Activated B cell treated with CpG ODN at 0.5 μM for 24 hours (primary cell): Measurements from ENCODE around the gene RPRD1B. TPM values are rescaled to one million over a fixed set of nuclear protein-coding genes. Genes with fewer than 3 reads are reported as not detected.

ENCODE experiments used
- ATAC-seq: fragments of 200-7000 bp; cut with Tn5 transposase; one replicate; pipeline ENCODE4 v1.10.0; 2021; ENCODE audit warnings: low read depth, mild to moderate bottlenecking, moderate library complexity
- CTCF ChIA-PET: fragments of 350-600 bp; sonication (Branson Sonifier 250); formaldehyde crosslinking; loops from one replicate; lab custom pipeline; 2021; ENCODE audit warnings: antibody characterized with exemption; lab: Charles Lee
- POLR2A ChIA-PET: fragments of 350-600 bp; sonication (Branson Sonifier 250); formaldehyde crosslinking; loops from one replicate; lab custom pipeline; 2021; ENCODE audit warnings: antibody characterized with exemption; lab: Charles Lee
- DNase-seq: peaks from one replicate; pipeline ENCODE4 v3.0.0; 2022
- H3K27ac Mint-ChIP-seq: one replicate; pipeline ENCODE4 v1.8.0; 2020; ENCODE audit warnings: mixed read lengths
- H3K27me3 Mint-ChIP-seq: one replicate; pipeline ENCODE4 v1.8.0; 2021; ENCODE audit warnings: mixed read lengths
- H3K36me3 Mint-ChIP-seq: one replicate; pipeline ENCODE4 v1.8.0; 2021; ENCODE audit warnings: low read depth, mixed read lengths
- H3K4me1 Mint-ChIP-seq: one replicate; pipeline ENCODE4 v1.8.0; 2021; ENCODE audit warnings: mixed read lengths
- H3K4me3 Mint-ChIP-seq: one replicate; pipeline ENCODE4 v1.8.0; 2020; ENCODE audit warnings: mild to moderate bottlenecking, mixed read lengths
- H3K9me3 Mint-ChIP-seq: one replicate; pipeline ENCODE4 v1.8.0; 2020; ENCODE audit warnings: mixed read lengths
- intact Hi-C: fragments of 100-400 bp; cut with micrococcal nuclease; formaldehyde crosslinking; loops from one replicate; pipeline ENCODE4 v1.15.1; 2024
- total RNA-seq: library from RNA; stranded (reverse); gene quantifications from 2 replicates; pipeline ENCODE4 v1.2.3, GENCODE V29; 2022
- TF ChIP-seq, protein P1 (sequence below): fragments of 200-600 bp; IDR thresholded peaks from one replicate; pipeline ENCODE4 v1.8.0; 2022; ENCODE audit warnings: antibody characterized with exemption, mild to moderate bottlenecking

The RPRD1B gene
- total RNA-seq, 1 donor from 2014 or later, result 38.4 TPM

DNA sequence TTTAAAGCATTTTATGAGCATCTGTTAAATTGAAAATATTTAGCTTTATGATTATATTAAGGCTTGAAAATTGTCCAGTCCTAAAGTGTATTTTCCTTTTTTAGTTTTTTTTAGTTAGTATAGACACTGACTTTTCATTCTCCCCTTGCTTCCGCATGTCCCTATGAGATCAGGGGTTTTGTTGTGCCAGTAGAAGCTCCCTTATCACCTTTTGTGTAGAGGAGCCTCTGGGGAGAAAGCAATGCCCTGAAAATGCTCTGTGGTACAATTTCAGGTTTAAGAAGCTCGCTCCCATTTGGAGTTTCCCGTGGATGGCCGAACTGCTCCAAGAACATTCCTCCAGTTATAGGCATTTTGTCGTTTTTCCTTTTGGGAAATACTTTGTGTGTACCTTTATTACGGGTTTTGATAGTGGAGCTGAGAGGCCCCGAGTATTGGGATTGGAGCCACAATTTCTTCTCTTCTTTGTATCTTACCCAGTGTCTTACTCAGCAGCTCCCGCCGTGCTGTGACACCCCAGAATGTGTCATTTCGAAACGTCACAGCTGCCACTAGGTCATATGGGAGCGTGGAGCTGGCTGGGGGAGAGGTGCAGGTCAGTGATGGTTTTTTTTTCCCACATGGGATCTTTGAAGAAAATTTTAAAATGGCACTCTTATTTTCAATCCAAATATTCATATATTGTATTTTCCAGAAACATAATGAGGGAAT, 49.9 kb downstream of the RPRD1B start:
- Mint-ChIP-seq H3K4me3 (no peak overlapping the region), H3K4me1 (peaks cover 40% of the 10 kb centered on the region), H3K36me3 (peaks cover 85% of the 10 kb centered on the region), H3K27ac (no peak overlapping the region), H3K27me3 (no peaks in the 10 kb centered on the region), H3K9me3 (no peaks in the 10 kb centered on the region)
- CTCF ChIA-PET, result interaction anchor here (0.7 to 2.5 kb wide), 4 partner anchors 10 to 83 kb away, joined by 4 to 8 read pairs (median 5); no protein-coding TSS in a partner anchor
- TF ChIP-seq, protein P1, sequence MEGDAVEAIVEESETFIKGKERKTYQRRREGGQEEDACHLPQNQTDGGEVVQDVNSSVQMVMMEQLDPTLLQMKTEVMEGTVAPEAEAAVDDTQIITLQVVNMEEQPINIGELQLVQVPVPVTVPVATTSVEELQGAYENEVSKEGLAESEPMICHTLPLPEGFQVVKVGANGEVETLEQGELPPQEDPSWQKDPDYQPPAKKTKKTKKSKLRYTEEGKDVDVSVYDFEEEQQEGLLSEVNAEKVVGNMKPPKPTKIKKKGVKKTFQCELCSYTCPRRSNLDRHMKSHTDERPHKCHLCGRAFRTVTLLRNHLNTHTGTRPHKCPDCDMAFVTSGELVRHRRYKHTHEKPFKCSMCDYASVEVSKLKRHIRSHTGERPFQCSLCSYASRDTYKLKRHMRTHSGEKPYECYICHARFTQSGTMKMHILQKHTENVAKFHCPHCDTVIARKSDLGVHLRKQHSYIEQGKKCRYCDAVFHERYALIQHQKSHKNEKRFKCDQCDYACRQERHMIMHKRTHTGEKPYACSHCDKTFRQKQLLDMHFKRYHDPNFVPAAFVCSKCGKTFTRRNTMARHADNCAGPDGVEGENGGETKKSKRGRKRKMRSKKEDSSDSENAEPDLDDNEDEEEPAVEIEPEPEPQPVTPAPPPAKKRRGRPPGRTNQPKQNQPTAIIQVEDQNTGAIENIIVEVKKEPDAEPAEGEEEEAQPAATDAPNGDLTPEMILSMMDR, result no peak
- POLR2A ChIA-PET, result interaction anchor here (0.9 kb wide), 1 partner anchor 10 kb away, joined by 3 read pairs; no protein-coding TSS in a partner anchor
- intact Hi-C loops, result loop anchor here (1.0 kb wide), 1 partner anchor 9 kb away; no protein-coding TSS in a partner anchor
- DNase-seq (no peak), ATAC-seq (no peak)

DNA sequence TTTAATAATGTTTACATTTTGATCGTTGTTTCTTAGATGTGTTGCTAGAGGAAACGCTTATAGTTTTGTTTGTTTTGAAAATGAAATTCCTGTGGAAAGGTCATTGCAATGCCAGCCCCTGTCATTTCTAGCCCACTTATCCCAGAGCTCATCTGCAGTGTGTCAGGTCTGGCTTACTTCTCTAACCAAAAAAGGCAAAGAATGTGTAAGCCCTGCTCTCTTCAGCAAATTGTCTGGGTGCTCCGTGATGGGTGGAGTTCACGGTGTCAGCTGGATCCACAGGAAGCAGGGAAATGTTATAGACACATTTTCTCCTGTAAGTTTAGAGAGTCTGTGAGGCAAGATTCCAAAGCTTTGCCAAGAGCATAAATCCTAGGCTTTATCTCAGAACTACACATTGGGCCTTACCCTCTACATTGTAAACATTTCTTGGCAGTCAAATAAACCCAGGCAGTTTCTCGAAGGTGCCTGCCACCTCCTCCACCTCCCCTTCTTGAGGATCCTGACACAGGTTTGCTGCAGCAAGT, 50.9 kb downstream of the RPRD1B start:
- no peak for DNase-seq
- Mint-ChIP-seq H3K36me3 (peaks cover 85% of the 10 kb centered on the region), H3K27me3 (no peaks in the 10 kb centered on the region), H3K4me3 (no peak overlapping the region), H3K27ac (no peak overlapping the region), H3K4me1 (peaks cover 30% of the 10 kb centered on the region), H3K9me3 (no peaks in the 10 kb centered on the region)
- POLR2A ChIA-PET, result no interaction called here
- ATAC-seq, result no peak
- intact Hi-C loops, result loop anchor here (1.0 kb wide), 1 partner anchor 8 kb away; no protein-coding TSS in a partner anchor
- CTCF ChIA-PET, result interaction anchor here (0.5 to 2.5 kb wide), 4 partner anchors 11 to 432 kb away, joined by 3 to 8 read pairs (median 5); no protein-coding TSS in a partner anchor
- TF ChIP-seq, protein P1, result no peak

DNA sequence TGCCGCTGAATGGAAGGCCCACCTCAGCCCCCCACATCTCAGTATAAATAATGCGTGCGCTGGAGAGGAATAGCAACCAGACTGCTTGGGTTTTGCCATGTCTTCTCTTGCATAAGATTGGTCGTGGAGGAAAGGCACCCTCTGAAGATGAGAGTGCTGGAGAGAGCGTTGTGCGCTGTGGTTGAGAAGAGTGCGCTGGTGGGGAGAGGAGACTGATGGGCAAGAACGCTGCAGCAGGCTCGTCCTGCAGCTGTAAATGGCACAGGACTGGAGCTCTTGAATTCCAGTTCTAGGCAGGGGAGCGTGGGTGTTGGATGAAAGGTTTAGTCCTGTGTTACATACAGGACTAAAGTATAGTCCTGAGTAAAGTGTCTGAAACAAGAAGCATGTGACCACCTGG, 51.5 kb downstream of the RPRD1B start:
- intact Hi-C loops, result no loop called here
- H3K9me3 Mint-ChIP-seq, result no peaks in the 10 kb centered on the region
- ChIA-PET CTCF (interaction anchor here (2.5 kb wide), 1 partner anchor 11 kb away, joined by 8 read pairs; no protein-coding TSS in a partner anchor), POLR2A (interaction anchor here (0.6 kb wide), 1 partner anchor 9 kb away, joined by 3 read pairs; no protein-coding TSS in a partner anchor)
- TF ChIP-seq, protein P1, result no peak
- no peak for DNase-seq
- peaks cover 84% of the 10 kb centered on the region for H3K36me3 Mint-ChIP-seq
- H3K4me3 Mint-ChIP-seq, result no peak overlapping the region
- no peak for ATAC-seq
- no peaks in the 10 kb centered on the region for H3K27me3 Mint-ChIP-seq
- peaks cover 28% of the 10 kb centered on the region for H3K4me1 Mint-ChIP-seq
- no peak overlapping the region for H3K27ac Mint-ChIP-seq

DNA sequence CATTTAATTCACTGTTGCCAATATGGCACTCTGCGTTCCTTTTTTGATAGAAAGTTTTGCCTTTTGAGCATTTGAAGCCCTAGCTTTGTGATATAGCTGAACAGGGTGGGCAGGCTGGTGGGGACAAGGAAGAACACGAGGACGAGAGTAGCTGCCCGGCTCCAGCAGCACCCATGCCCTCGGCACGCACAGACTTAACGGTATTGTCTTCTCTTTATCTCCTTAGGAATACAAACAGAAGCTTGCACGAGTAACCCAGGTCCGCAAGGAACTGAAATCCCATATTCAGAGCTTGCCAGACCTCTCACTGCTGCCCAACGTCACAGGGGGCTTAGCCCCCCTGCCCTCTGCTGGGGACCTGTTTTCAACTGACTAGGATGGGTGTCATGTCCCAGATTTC, 56.0 kb downstream of the RPRD1B start:
- CTCF ChIA-PET, result interaction anchor here (1.6 to 12.8 kb wide), 2 partner anchors 13 to 24 kb away, joined by 3 to 101 read pairs; no protein-coding TSS in a partner anchor
- intact Hi-C loops, result no loop called here
- peak overlapping the region; percentile 77 for H3K27ac Mint-ChIP-seq
- TF ChIP-seq, protein P1, result no peak
- no peaks in the 10 kb centered on the region for H3K27me3 Mint-ChIP-seq
- peaks cover 64% of the 10 kb centered on the region for H3K36me3 Mint-ChIP-seq
- DNase-seq, result no peak
- POLR2A ChIA-PET, result interaction anchor here (8.3 kb wide), 1 partner anchor 11 kb away, joined by 149 read pairs; no protein-coding TSS in a partner anchor
- no peaks in the 10 kb centered on the region for H3K9me3 Mint-ChIP-seq
- no peak overlapping the region for H3K4me3 Mint-ChIP-seq
- ATAC-seq, result no peak
- peaks cover 52% of the 10 kb centered on the region for H3K4me1 Mint-ChIP-seq

DNA sequence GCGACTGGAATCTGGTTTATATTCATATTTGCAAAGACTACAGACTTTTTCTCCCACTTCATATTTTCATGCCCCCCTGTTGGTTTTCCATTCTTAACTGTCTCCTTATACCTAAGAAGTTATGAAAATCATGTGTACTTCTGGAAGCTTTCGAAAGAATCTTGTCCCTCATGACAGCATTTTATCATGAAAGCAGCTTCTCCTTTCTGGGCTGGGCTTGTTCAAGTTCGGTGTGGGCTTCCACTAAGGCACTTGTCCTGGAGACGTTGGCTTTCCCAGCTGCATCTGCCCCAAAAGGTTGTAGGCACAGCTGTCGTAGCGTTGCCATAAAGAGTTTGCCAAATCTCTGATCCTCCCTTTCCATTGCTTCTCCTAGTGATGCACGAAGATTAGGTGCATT, 56.5 kb downstream of the RPRD1B start:
- no peaks in the 10 kb centered on the region for H3K27me3 Mint-ChIP-seq
- peak overlapping the region; percentile 77 for H3K27ac Mint-ChIP-seq
- no peak for ATAC-seq
- no peak overlapping the region for H3K4me3 Mint-ChIP-seq
- POLR2A ChIA-PET, result interaction anchor here (8.3 kb wide), 1 partner anchor 11 kb away, joined by 149 read pairs; no protein-coding TSS in a partner anchor
- CTCF ChIA-PET, result interaction anchor here (12.8 kb wide), 1 partner anchor 14 kb away, joined by 101 read pairs; no protein-coding TSS in a partner anchor
- intact Hi-C loops, result no loop called here
- H3K36me3 Mint-ChIP-seq, result peaks cover 58% of the 10 kb centered on the region
- peaks cover 58% of the 10 kb centered on the region for H3K4me1 Mint-ChIP-seq
- TF ChIP-seq, protein P1, result no peak
- no peak for DNase-seq
- no peaks in the 10 kb centered on the region for H3K9me3 Mint-ChIP-seq
